ENCODE measurements around the gene TBC1D2.
A peak's percentile ranks its signal among the peaks of the same experiment; 100 is the strongest.
"Not testable (repeated sequence)": the region's sequence is repeated elsewhere in the genome, so short reads cannot be mapped to it uniquely, and the experiment has no call there.

Gene TBC1D2

GRCh38 chr9:98270284-98270683, 14.8 kb upstream of the TBC1D2 start:
- DNase-seq (ENCODE audit: low spot score): not testable (repeated sequence)

- not testable (repeated sequence) for DNase-seq (ENCODE audit: low spot score)
These were observed 14.2 kb upstream of the TBC1D2 start for GRCh38 chr9:98269652-98270051.

- DNase-seq (ENCODE audit: low spot score): not testable (repeated sequence)
These were observed 12.1 kb upstream of the TBC1D2 start for GRCh38 chr9:98267556-98267955.

- no peak for DNase-seq (ENCODE audit: low spot score)
These were observed 9.1 kb upstream of the TBC1D2 start for GRCh38 chr9:98264516-98264915.

GRCh38 chr9:98263482-98264357, 8.3 kb upstream of the TBC1D2 start:
- DNase-seq (ENCODE audit: low spot score): peak; percentile 86

GRCh38 chr9:98263080-98263479, 7.6 kb upstream of the TBC1D2 start:
- DNase-seq (ENCODE audit: low spot score): no peak

GRCh38 chr9:98262056-98262455, 6.6 kb upstream of the TBC1D2 start:
- DNase-seq (ENCODE audit: low spot score): no peak

- DNase-seq (ENCODE audit: low spot score): no peak
These were observed 5.2 kb upstream of the TBC1D2 start for GRCh38 chr9:98260635-98261034.

- DNase-seq (ENCODE audit: low spot score): no peak
These were observed 4.3 kb upstream of the TBC1D2 start for GRCh38 chr9:98259791-98260190.

- DNase-seq (ENCODE audit: low spot score): peak; percentile 30
These were observed 1.3 kb upstream of the TBC1D2 start for GRCh38 chr9:98256756-98257155.

- DNase-seq (ENCODE audit: low spot score): no peak
These were observed 330 bp downstream of the TBC1D2 start for GRCh38 chr9:98255061-98255577.

GRCh38 chr9:98254228-98255060, 1.0 kb downstream of the TBC1D2 start:
- peak; percentile 19 for DNase-seq (ENCODE audit: low spot score)

GRCh38 chr9:98253565-98253964, 1.9 kb downstream of the TBC1D2 start:
- no peak for DNase-seq (ENCODE audit: low spot score)

GRCh38 chr9:98251551-98251950, 3.9 kb downstream of the TBC1D2 start:
- no peak for DNase-seq (ENCODE audit: low spot score)

- no peak for DNase-seq (ENCODE audit: low spot score)
These were observed 5.7 kb downstream of the TBC1D2 start for GRCh38 chr9:98249771-98250170.

- no peak for DNase-seq (ENCODE audit: low spot score)
These were observed 6.5 kb downstream of the TBC1D2 start for GRCh38 chr9:98248737-98249474.

GRCh38 chr9:98247831-98248657, 7.4 kb downstream of the TBC1D2 start:
- no peak for DNase-seq (ENCODE audit: low spot score)

GRCh38 chr9:98242426-98242825, 13.0 kb downstream of the TBC1D2 start:
- no peak for DNase-seq (ENCODE audit: low spot score)

GRCh38 chr9:98241357-98242300, 13.8 kb downstream of the TBC1D2 start:
- no peak for DNase-seq (ENCODE audit: low spot score)

GRCh38 chr9:98240475-98240874, 15.0 kb downstream of the TBC1D2 start:
- DNase-seq (ENCODE audit: low spot score): no peak

All from cerebellar cortex (tissue), 1 donor.